ENCODE data around the gene VSTM2L.

VSTM2L gene

DNA sequence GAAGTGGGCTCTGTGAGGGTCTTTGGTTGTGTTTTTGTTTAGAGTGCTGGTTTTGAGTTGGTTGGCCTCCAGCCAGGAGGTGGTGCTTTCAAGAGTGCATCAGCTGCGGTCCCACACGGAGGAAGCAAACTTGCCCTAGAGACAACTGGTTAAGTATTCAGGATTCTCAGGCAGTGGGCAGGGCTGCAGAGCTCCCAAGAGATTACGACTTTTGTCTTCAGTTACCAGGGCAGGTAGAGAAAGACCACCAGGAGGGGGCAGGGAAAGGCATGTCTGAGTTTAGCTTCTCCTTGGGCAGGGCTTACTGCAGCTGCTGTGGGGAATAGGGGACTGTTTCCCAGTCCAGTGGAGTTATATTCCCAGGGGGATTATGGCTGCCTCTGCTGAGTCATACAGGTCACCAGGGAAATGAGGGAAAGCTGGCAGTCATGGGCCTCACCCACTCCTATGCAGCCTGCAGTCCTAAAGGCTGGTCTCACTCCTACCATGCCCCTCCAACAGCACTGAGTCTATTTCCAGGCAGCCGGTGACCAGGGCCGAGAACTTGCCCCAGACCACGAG lies 66.0 kb downstream of the VSTM2L start:
- DNase-seq (ENCODE audit: low read depth in 3 of 3) = no peak

DNA sequence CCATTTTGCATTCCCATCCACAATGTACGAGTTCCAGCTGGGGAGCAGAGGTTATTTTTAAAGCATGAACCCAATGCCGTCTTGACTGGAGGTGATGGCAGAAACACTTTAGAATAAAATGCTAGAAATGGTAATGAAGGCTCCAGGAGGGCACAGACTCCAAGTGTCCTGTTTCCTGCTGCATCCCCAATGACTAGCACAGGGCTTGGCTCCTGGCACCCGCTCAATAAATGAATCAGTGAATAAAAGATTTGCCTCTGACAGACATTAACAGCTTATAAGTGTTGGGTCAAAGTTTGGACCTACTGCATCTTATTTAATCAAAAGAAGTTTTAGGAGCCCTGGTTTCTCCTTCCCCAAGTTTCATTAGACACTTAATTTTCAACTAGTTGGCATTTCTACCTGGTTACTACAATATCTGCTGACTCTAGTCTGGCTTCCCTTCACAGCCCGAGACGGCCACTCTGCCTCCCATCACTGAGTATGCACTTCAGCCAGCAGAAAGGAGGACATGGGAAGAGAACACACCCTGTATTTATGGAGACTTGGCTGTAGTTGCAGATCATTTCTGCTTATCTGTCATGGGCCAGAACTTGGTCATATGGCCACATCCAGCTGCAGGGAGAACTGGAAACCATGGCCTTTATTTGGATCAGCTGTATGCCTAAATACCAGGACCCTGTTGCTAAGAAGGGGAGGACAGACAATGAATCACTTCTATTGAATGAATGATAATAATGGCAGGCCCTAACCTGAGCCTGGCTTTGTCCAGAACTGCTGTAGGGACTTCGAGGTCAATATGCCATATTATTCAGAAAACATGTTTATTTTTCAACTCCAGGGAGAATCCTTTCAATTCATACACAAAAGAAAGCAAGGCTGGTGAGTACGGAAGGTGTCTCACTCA lies 67.3 kb downstream of the VSTM2L start:
- no peak for DNase-seq (ENCODE audit: low read depth in 3 of 3)

DNA sequence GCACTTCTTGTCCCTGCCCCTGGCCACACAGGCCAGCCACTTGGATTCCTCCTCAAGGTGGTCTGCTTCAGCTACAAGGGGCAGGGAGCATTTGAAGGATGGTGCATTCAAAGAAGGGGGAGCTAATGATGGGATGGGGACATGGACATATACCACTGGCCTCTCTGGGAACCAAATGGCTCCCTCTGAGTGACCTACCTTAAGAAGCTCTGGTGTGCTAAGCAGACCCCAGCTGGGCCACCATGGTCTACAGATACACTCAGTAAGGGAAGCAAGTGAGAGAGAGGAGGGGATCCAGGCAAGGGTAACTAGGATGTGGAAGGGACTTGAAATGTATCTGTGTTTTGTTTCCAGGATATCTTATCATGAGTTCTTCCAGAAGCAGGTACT lies 67.9 kb downstream of the VSTM2L start:
- no peak for DNase-seq (ENCODE audit: low read depth in 3 of 3)

DNA sequence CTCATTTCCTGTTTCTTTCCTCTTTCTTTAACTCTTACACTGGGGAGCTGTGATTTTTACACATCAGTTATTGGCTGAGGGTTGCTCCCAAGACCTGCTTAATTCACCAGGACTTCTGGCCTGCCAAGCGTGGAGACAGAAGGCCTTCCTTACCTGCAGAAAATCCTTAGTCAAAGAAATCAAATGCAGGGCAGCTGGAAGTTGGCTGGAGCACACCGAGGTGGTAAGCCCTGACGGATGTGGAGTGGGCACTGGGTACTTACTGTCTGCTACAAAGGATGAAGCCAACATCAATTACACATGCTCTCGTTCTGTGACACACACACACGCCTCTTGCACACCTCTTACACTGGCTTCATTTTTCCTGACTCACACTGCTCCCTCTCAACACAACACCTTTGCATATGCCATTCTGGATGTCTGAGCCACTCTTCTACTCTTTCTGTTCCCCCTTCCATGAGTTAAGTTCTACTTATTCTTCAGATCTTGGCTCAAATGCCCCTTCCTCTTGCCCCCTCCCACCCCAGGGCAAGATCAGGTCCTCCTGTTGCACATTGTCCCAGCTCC lies 68.7 kb downstream of the VSTM2L start:
- no peak for DNase-seq (ENCODE audit: low read depth in 3 of 3)

DNA sequence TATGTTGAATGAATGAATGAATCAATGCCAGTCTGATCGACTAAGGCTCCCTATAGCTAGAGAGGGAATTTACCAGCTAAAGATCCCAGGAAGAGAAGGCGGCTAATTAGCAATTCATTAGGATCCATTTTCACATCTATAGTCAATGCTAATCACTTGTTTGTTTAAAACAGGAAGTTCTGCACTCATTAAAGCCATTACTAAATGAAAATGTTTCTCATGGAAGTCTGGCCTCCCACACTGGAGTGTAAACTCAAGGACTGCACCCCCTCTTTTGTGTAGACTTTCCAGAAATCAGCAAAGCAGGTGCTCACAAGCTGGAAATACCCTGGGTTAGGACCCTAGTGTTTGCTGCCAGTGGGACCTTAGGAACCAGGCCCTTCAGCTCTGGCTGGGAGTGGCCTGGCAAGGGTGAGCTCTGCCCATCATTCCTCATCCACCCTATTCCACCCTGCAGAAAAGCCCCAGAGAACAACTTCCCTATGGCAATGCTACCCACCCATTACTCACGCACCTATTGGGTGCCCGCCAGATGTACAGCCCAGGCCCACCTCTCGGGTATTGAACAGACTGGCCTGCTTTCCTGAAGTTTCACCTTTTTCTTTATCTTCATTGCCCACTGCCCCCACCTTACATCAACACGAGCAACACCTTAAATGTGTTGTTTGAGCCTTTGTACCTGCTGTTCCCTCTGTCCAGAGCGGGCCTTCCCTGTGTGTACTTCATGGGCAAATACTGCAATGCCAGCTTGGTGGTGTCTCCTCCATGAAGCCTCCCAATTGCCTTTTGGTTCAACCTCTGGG lies 69.5 kb downstream of the VSTM2L start:
- no peak for DNase-seq (ENCODE audit: low read depth in 3 of 3)

DNA sequence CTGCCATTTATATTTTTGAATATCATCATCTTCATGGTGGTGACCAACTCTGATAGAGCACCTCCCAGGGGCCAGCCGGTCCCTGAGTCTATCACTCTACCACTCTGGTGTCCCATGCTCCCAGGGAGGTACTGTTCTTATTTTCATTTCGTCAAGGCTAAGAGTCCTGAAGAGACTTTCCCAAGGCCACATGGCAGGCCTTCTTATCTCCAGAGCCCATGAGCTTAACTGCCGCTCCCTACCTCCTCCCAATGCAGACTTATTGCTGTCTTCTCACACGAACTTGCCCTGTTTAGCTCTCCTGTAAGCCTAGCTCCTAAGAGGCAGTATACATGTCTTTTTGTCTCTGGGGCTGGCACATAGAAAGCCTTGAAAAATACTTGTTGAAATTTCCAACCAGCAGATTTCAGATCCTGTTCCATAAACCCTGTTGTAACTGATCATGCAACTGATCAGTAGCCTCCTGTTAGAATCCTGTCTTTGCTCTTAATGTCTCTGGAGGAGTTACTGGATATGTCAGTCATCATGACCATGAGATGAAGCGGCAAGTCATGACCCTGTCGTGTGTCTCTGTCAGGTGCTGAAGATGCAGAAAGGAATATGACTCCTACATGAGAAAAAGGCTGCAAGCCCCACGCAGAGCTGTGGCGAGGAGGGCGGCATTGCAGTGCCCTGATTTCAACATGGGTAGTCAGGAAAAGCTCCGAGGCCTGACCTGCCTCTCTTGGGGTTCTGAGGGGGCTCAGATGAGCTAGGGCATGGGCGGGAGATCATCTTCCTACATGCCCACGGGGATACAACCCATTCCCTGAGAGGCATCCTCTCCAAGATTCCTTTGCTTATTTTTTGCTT lies 70.4 kb downstream of the VSTM2L start:
- DNase-seq (ENCODE audit: low read depth in 3 of 3) = no peak

DNA sequence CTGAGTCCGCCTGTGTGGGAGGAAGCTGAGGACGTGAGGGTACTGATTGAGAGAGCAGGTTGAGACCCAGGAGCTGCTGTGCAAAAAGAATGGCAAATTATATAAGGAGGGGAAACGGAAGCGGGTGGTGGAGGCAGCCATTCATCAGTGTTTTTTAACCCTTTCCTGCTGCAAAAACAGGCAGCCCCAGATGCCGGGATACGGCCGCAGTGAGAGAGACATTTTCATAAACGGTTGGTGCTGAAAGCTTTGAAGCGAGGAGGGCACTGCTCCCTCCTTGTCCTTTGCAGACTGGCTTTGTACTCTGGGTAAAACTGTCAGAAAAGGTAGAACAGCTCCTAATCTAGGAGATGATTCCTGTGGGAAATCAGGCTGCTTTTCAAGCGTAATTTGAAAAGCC lies 74.0 kb downstream of the VSTM2L start:
- DNase-seq (ENCODE audit: low read depth in 3 of 3) = no peak

DNA sequence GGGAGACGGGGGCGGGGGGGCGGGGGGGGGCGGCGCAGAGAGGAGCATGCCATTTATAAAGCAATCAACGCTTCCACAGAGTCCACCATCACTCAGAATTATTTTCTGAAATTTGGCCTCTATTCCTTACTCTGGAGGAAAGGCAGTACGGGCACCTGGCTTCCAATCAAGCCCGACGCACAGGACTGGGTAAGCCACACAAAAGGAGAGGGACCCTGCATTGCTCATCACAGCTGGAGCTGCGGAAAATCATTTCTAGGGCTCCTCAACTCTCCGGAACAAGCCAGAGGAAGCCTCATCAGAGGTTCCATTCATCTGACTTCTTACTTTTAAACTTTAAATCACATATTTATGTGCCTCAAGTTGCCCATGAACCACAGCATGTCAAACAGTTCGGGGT lies 74.4 kb downstream of the VSTM2L start:
- DNase-seq (ENCODE audit: low read depth in 3 of 3) = no peak

DNA sequence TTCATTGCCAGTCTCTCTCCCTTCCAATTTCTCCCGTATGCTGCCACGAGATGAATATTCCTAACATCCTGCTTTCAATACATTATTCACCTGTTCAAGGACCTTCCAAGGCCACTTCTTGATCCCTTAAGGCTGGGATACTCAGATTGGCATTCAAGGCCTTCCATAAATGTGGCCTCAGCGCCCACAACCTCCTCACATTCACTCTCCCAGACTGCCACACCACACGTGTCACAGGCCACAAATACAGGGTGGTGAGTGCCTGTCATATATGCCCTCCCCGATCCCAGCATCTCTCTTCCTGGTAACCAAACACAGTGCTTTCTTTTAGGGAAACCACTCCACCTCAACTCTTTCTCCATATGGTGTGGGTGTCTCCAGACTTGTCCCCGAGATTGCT lies 74.9 kb downstream of the VSTM2L start:
- DNase-seq (ENCODE audit: low read depth in 3 of 3) = no peak

DNA sequence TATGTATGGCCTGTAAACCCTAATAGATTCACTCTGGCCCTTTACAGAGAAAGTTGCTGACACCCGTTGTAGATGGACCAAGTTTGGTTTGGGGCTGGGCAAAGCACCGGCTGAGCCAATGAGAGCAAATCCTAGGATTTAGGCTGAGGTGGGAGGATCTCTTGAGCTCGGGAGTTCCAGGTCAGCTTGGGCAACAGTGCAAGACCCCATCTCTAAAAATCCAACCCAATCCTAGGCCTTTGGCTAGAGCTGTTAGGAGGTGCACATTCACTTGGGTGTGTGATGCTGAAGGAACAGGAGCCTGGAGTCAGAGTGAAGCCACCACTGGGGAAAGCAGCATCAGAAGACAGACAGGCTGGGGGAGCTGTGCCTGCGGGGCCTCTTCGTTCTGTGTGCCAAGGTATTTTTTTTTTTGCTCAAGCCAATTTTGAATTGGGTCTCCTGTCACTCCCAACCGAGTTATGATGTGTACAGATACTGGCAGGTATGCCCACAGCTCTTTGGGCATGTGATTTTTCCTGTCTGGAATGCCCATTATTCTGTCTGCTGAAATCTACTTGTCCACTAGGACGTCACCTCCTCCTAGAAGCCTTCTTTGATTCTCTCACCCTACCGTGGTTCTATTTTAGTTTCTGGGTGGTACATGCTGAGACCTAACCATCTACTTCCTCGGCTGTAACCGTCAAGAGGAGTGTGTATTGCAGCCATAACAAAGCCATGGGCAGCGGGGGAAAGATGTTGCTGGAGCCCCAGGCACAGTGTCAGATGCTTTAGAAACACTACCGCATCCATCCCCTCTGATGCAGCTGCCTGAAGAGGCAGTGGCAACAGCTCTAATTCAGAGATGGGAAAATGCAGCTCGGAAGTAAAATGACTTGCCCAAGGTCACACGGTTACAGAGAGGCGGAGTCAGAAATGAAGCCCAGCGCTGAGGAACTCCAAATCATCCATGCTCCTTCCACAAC lies 76.4 kb downstream of the VSTM2L start:
- no peak for DNase-seq (ENCODE audit: low read depth in 3 of 3)

DNA sequence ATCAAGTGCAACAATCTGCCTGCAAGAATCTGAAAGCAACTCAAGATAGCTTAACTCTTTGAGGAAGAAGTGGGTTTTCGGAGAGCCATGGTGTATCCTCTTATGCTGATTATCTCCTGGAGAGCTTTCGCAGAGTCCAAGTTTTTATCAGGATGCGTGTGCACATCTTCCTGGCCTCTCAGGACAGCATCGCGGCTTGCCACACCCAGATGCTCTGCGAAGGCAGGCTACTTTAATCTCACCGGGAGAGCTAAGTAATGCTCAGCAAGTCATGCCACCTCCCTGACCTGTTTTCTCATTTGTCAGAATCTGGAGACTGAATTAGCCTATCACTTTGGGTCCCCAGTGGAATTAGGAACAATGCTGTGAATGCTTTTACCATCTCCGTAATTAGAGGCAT lies 77.5 kb downstream of the VSTM2L start:
- DNase-seq (ENCODE audit: low read depth in 3 of 3) = no peak

DNA sequence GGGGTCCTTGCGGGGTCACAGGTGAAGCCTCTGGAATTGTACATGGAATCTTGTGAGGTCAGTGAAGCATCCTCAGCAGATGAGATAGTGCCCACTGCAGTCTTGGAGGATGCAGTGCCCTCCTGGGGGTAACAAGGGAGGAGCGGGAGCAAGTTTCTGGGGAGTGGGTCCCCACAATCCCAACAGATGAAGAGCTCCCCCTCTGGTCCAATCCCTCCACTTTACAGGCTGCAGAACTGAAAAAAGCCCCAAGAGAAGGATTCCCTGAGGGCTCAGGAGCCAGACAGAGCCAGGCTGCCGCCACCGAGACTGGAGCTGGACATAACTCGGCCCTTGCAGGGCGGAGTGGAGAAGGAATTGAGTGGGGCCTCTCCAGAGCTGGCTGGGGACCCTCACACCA lies 77.9 kb downstream of the VSTM2L start:
- DNase-seq (ENCODE audit: low read depth in 3 of 3) = no peak

DNA sequence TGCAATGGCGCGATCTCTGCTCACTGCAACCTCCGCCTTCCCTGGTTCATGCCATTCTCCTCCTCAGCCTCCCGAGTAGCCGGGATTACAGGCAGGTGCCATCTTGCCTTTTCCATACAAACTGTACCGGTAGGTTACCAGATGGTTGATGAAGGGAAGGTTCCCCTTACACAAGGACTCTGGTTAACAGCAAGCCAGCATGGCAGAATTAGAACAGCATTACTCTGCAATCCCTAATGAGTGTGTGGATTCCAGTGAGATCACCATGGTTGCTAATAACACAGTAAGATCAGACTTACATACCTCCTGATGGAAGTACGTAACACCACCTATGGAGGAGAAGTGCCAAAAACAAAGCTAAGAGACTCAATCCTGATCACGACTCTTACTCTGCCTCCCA lies 78.6 kb downstream of the VSTM2L start:
- DNase-seq (ENCODE audit: low read depth in 3 of 3) = no peak

DNA sequence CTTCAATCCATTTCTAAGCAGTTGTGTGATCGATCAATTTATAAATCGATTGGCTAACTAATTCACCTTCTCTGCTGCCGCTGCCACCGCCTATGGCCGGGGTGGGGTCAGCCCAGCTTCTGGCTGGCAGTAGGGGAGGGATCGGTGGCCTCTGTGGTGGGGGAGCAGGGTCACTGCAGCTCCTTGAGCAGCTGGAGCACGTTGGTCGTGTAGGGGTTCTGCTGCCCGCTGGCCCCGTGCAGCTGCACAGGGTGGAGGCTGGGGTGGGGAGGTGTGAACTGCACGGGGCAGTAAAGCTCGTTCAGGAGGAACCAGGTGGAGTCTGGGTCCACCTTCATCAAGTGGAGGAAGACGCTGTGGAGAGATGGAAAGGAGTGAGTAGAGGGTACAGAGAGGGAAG lies 80.4 kb downstream of the VSTM2L start:
- no peak for DNase-seq (ENCODE audit: low read depth in 3 of 3)

DNA sequence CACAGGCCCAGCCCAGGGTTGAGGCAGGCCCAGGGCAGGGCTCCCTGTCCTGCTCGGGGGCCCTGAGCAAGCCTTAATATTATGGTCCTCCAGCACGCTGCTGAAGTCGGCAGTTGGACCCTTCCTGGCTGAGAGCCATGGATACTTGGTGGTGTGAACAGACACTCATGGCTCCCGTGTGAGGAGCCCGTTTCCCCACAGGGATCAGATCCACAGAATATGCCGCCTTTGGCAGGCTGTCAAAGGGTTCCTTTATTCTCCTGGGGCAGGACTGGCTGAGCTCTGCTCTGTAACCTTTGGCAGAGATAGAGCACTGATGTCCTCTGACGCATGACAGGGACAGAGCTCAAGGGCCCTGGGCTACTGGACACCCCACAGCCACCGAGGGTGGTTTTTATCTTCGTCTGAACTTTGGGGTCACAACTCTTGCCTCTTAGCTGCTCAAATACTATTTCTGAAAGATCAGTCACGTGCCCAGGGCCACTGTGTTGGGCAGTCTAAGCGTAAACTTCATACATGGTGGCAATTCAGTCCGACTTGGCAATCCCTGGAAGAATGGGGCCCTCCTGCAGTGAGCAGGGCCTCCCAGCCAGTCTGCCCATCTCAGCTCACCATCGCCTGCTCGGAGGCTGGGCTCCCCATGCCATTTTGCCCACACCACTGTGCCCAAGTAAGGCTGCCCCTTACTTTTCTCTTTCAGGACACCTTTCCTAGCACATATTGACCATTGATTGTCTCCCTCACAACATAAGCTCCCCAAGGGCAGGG lies 81.3 kb downstream of the VSTM2L start:
- DNase-seq (ENCODE audit: low read depth in 3 of 3) = no peak

DNA sequence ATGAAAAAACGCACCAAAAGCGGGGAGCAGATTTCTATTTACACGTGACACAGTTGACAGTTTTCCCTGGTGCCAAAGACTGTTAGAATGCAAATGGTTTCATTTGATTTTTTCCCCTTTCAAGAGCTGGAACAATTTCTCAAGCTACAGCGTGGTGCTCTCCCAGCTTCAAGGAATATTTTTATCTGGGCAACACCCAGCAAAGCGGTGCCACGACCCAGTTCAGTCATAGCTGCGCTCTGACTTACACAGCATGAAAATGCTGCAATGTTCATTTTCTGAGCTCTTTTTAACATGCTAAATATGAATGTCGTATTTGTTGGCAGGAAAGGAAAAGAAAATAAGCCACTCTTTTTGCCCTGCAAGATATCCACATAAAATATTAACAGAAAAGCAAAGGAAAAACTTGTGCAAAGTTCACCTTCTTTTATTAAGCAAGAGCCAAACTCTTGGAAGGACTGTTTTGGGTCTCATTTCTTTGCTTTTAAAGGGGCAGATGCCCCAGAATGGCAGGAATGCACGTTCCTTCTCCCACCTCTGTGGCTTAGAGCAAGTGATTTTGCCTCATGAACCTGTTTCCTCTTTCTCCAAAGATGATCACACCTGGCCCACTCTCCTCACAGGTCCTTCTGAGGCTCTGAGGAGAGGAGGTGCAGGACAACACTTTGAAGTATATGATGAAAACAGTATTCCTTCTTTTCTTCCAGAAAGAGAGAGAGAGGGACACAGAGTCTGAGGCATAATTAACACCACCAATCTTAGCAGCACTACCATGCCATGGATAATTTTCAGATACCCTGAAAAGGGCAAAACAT lies 83.3 kb downstream of the VSTM2L start:
- DNase-seq (ENCODE audit: low read depth in 3 of 3) = no peak

DNA sequence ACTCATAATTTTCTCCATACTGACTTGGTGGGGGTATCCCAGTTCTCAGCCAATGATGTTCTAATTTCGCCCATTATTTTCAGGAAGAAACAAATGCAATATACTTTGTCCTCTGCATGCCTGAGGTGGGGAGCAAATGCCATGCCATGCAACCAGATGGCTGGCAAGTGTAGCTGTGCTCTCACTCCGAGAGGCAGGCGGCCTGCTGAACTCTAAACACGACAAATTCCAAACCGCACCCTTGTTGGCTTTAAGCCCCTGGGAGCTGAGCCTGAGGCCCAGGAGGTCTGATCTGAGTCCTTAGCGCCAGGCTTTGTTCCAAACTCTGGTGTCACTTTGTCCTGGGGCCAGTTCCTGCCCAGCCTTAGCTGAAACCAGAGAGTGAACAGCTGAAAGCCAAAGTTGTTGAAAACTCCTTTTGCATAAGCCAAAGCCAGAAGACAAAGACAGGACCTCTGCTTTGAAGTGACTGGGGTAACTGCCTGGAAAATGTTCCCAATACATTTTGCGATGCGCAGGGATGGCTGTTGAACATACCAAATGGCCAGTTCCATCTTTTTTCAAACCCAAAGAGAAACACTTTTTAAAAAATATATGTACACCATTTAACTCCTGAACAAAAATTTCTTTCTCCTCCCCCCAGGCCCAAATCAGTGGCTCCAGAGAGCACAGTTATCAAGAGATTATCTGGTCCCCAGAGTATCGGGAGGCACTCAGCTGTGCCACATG lies 84.1 kb downstream of the VSTM2L start:
- DNase-seq (ENCODE audit: low read depth in 3 of 3) = no peak

All from stimulated activated CD4-positive, alpha-beta T cell treated with anti-CD3 and anti-CD28 coated beads, TNF-alpha, amount 100 ng/mL, for 4 hours (primary cell).